ENCODE data around the gene CUEDC1.

Gene CUEDC1

DNA sequence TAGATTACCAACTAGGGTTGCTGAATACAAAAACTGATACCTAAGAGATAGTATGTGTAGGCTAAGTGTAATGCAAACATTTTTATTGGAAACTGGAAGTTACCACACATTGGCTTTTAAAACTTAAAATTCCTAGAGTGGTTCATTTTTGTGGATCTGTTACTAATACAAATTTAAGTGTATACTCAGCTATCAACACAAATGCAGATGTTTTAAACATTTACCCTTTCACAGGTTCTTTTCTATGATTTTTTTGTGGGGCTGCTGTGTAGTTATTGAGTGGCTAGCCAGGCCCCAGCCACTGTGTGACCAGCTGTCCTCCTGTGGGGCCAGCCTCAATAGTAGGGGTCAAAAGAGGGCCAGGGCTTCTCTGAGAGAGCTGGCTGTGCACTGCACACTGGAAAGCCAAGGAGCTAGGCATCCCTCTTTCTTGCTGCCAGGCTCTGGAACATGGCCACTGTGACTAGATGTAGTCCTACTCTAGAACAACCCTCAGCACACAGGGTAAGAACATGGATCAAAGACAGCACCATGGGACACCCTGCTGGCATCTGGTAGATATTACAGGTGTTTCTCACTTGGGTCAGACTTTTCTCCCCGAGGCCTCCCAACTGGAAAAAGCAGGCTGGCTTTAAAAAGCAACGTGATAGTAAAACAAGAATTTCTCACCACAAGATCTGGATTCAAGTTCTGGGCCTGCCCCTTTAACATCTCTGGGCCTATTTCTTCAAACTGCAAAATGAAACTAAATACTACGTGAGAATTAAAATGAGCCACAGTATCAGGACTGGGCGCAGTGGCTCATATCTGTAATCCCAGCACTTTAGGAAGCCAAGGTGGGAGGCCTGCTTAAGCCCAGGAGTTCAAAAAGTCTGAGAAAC is 40.1 kb upstream of the CUEDC1 start:
- Histone ChIP-seq H3K9me3 (ENCODE audit: control insufficient read depth in 2 of 2, low read length in 2 of 2) (no peaks in the 10 kb centered on the region), H3K9ac (ENCODE audit: low read depth in 1 of 2, low read length in 2 of 2) (no peak overlapping the region), H3K27me3 (ENCODE audit: control insufficient read depth in 2 of 2, insufficient read depth in 2 of 2, low read length in 2 of 2) (no peaks in the 10 kb centered on the region), H3K27ac (ENCODE audit: low read depth in 2 of 2, low read length in 2 of 2) (no peak overlapping the region), H3K4me1 (ENCODE audit: control insufficient read depth in 2 of 2, insufficient read depth in 2 of 2, low read length in 2 of 2) (peaks cover 0 to 5% of the 10 kb centered on the region in 2 donors), H3K4me3 (ENCODE audit: low read length in 2 of 2) (no peak overlapping the region), H3K36me3 (ENCODE audit: control insufficient read depth in 2 of 2, insufficient read depth in 2 of 2, low read length in 2 of 2) (peaks cover 13% of the 10 kb centered on the region in 2 donors)

DNA sequence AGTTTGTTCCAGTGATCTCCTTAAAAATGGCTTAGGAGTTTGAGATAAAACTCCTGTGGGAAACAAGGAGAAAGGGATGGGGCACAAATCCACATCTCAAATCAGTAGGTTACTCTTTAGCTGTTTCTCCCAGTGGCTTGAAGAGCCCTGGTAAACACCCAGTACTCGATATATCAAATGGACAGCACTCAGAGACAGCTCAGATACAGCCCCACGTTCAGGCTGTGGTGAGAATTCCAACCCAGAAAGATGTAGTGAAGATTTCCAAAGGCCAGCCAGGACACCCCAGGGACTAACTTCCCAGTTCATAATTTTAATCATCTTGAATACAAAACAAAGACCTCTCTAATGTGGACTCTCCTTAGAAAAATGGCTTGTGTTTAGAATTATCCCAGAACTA is 39.2 kb upstream of the CUEDC1 start:
- Histone ChIP-seq H3K9me3 (ENCODE audit: control insufficient read depth in 2 of 2, low read length in 2 of 2) (no peaks in the 10 kb centered on the region), H3K4me1 (ENCODE audit: control insufficient read depth in 2 of 2, insufficient read depth in 2 of 2, low read length in 2 of 2) (peaks cover 0 to 5% of the 10 kb centered on the region in 2 donors), H3K9ac (ENCODE audit: low read depth in 1 of 2, low read length in 2 of 2) (no peak overlapping the region), H3K27me3 (ENCODE audit: control insufficient read depth in 2 of 2, insufficient read depth in 2 of 2, low read length in 2 of 2) (no peaks in the 10 kb centered on the region), H3K4me3 (ENCODE audit: low read length in 2 of 2) (no peak overlapping the region), H3K36me3 (ENCODE audit: control insufficient read depth in 2 of 2, insufficient read depth in 2 of 2, low read length in 2 of 2) (peaks cover 10 to 11% of the 10 kb centered on the region in 2 donors), H3K27ac (ENCODE audit: low read depth in 2 of 2, low read length in 2 of 2) (no peak overlapping the region)

DNA sequence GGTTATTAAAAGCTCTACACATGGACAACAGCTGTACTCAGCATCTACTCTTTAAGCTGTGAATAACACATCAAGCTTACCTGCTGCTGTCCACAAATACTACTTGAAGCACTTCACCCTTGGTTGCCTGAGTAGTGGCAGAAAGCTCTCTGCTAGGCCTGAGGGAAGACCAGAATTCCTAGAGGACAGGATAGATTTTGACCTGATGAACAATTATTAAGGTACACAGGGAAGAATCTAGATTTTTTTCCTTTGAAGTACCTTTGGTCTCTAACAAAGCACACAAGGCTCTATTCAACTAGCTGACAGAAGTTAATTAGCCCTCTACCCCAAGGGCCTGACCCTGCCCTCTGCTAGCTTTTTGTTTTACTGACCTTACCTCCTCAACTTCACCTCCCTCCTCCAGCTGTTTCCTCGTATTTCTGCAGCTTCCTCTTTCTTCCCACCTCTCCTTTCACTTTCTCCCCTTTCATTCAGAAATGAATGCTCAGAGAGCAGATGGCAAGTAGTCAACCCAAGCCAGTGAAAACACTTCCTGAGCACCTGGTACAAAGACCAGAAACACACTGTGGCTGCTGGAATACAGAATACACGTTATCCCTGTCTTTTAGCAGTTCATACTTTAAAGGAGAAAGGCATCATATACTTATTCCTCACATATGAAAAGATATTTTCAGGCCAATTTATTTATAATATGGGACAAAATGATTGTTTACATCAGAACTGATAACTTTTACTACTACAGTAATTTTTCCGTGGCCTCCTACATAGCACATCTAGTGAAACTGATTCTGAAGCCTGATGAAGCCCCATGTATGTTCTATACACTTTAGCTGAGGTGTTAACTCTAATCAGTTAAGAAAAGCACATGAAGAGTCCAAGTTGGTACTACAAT is 38.5 kb upstream of the CUEDC1 start:
- H3K9me3 ChIP-seq (ENCODE audit: control insufficient read depth in 2 of 2, low read length in 2 of 2), result no peaks in the 10 kb centered on the region
- peaks cover 4 to 7% of the 10 kb centered on the region in 2 donors for H3K36me3 ChIP-seq (ENCODE audit: control insufficient read depth in 2 of 2, insufficient read depth in 2 of 2, low read length in 2 of 2)
- no peak overlapping the region for H3K4me3 ChIP-seq (ENCODE audit: low read length in 2 of 2)
- no peak overlapping the region for H3K9ac ChIP-seq (ENCODE audit: low read depth in 1 of 2, low read length in 2 of 2)
- H3K27ac ChIP-seq (ENCODE audit: low read depth in 2 of 2, low read length in 2 of 2), result no peak overlapping the region
- no peaks in the 10 kb centered on the region for H3K27me3 ChIP-seq (ENCODE audit: control insufficient read depth in 2 of 2, insufficient read depth in 2 of 2, low read length in 2 of 2)
- peaks cover 0 to 10% of the 10 kb centered on the region in 2 donors for H3K4me1 ChIP-seq (ENCODE audit: control insufficient read depth in 2 of 2, insufficient read depth in 2 of 2, low read length in 2 of 2)

DNA sequence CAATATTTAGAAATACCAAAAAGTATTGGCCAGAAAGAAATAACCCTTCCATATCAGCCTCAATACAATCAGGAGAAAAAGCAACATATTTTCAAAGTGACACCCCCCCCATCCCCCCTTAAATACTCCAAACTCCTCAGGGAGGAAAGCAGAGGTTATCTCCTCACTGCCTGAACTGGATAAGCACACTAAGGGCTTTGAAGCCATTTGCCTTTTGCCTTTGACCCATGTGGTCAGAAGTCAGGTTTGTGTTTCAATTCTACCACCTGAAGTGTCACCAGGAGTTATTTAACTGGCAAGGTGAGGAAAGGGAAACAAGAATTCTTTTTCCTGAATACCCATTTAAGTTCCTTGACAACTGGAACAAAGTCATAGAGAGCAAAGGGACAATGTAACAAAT is 36.3 kb upstream of the CUEDC1 start:
- peaks cover 0 to 17% of the 10 kb centered on the region in 2 donors for H3K4me1 ChIP-seq (ENCODE audit: control insufficient read depth in 2 of 2, insufficient read depth in 2 of 2, low read length in 2 of 2)
- no peaks in the 10 kb centered on the region for H3K9me3 ChIP-seq (ENCODE audit: control insufficient read depth in 2 of 2, low read length in 2 of 2)
- H3K27me3 ChIP-seq (ENCODE audit: control insufficient read depth in 2 of 2, insufficient read depth in 2 of 2, low read length in 2 of 2), result no peaks in the 10 kb centered on the region
- no peak overlapping the region for H3K4me3 ChIP-seq (ENCODE audit: low read length in 2 of 2)
- no peak overlapping the region for H3K9ac ChIP-seq (ENCODE audit: low read depth in 1 of 2, low read length in 2 of 2)
- H3K27ac ChIP-seq (ENCODE audit: low read depth in 2 of 2, low read length in 2 of 2), result no peak overlapping the region
- no peaks in the 10 kb centered on the region for H3K36me3 ChIP-seq (ENCODE audit: control insufficient read depth in 2 of 2, insufficient read depth in 2 of 2, low read length in 2 of 2)

DNA sequence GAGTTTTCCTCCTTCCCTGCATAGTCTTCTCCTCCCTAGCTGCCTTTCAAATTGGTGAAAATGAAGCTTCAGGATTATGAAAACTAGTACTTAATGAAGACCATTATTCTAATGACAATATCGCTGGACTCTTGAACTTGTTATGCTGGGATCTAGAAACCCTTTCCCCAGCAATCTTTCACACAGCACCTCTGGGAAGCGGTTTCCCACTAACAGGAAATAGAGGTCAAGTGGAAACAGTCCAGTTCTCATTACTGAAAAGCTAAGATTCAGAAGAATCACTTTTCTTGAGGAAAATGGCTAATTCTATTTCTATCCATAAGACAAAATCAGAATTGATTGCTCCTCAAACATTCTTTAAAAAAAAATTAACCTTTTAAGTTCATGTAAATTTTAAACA is 34.8 kb upstream of the CUEDC1 start:
- Histone ChIP-seq H3K4me3 (ENCODE audit: low read length in 2 of 2) (no peak overlapping the region), H3K9ac (ENCODE audit: low read depth in 1 of 2, low read length in 2 of 2) (no peak overlapping the region), H3K27me3 (ENCODE audit: control insufficient read depth in 2 of 2, insufficient read depth in 2 of 2, low read length in 2 of 2) (no peaks in the 10 kb centered on the region), H3K36me3 (ENCODE audit: control insufficient read depth in 2 of 2, insufficient read depth in 2 of 2, low read length in 2 of 2) (no peaks in the 10 kb centered on the region), H3K4me1 (ENCODE audit: control insufficient read depth in 2 of 2, insufficient read depth in 2 of 2, low read length in 2 of 2) (peaks cover 3 to 31% of the 10 kb centered on the region in 2 donors), H3K27ac (ENCODE audit: low read depth in 2 of 2, low read length in 2 of 2) (no peak overlapping the region), H3K9me3 (ENCODE audit: control insufficient read depth in 2 of 2, low read length in 2 of 2) (no peaks in the 10 kb centered on the region)

DNA sequence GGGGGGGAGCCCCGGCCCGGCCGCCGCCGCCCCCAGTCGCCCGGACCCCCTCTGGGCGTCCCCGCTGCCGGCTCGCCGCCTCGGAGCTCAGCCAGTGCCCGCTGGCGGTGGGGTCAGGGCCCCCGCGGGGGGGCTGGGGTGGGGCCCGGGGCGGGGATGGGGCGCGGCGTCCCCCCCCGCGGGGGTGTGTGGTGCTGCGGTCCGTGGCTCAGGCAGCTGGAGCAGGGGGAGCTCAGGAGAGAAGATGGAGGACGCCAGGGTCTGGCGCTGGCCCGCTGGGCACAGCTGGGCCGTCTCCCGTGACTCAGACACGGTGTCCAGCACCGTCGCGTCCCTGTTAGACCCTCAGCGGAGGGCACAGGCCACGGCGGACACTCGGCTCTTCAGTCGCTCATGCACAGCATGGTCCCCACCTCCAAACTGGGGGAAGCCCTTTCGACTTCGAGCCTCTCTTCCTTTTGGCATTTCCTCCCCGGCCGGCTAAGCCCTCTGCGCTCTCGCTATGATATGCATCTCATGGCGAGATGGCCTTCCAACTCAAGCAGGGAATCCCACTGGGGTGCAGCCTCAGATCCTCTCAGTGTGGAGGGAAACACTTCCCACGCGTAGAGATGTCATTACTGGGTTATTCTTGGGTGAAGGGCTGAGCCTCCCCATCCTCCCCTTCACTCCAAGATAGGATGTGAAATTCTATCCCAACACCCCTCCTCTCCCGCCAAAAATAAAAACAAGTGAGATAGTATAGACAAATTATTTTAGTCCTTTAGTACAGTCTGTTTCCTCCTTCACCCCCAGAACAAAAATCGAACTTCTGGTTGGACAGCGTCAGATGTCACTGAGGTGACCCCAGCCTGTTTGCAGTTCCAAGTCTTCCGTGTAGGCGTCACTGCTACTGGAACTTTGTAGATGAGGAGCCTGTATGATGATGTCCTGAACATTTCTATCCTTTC is 33.4 kb upstream of the CUEDC1 start:
- Histone ChIP-seq H3K4me1 (ENCODE audit: control insufficient read depth in 2 of 2, insufficient read depth in 2 of 2, low read length in 2 of 2) (peaks cover 10 to 34% of the 10 kb centered on the region in 2 donors), H3K9ac (ENCODE audit: low read depth in 1 of 2, low read length in 2 of 2) (peak overlapping the region; percentile 79 to 87), H3K27me3 (ENCODE audit: control insufficient read depth in 2 of 2, insufficient read depth in 2 of 2, low read length in 2 of 2) (no peaks in the 10 kb centered on the region), H3K9me3 (ENCODE audit: control insufficient read depth in 2 of 2, low read length in 2 of 2) (no peaks in the 10 kb centered on the region), H3K27ac (ENCODE audit: low read depth in 2 of 2, low read length in 2 of 2) (peak overlapping the region; percentile 91), H3K36me3 (ENCODE audit: control insufficient read depth in 2 of 2, insufficient read depth in 2 of 2, low read length in 2 of 2) (peaks cover 3 to 4% of the 10 kb centered on the region in 2 donors), H3K4me3 (ENCODE audit: low read length in 2 of 2) (peak overlapping the region; percentile 93 to 97)

DNA sequence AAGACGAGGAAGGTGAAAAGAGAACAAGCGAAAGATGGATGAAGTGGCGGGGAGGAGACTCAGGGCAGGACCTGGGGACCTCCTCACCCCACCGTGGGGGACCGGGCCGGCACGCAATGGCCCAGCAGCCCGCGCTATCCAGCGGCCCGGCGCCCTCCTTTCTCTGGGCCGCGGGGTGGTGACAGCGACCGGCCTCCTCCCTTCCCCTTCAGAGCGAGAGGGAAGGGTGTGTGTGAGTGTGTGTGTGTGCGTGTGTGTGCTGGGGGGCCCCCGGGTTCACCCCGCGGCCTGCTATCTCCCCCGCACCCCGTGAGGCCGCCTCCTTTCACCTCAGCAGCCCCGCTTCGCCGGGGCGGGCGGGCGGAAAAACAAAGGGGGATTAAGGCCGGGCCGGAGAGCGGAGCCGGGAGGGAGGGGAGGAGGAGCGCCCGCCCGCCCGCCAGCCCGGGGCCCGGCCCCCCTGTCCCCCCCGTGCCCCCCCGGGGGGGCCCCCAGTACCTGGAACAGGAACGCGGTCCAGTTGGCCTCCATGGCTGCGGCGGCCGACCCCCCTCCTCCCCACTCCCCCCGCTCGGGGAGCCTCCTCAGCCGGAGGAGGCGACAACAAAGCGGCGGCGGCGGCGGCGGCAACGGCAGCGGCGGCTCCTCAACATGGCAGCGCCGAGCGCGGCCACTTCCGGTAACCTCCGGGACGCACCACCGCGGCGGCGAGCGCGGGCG is 32.5 kb upstream of the CUEDC1 start, which contains the start of gene VEZF1:
TSS of gene VEZF1 (minus strand) at position 674 of the 720 bp plus-strand sequence. CDS start at position 531, 143 bp downstream.
- H3K9ac ChIP-seq (ENCODE audit: low read depth in 1 of 2, low read length in 2 of 2), result peak within 1 kb of the TSS; percentile 79 to 87
- H3K36me3 ChIP-seq (ENCODE audit: control insufficient read depth in 2 of 2, insufficient read depth in 2 of 2, low read length in 2 of 2), result peaks cover 3 to 8% of the 10 kb centered on the region in 2 donors
- peak within 1 kb of the TSS; percentile 93 to 97 for H3K4me3 ChIP-seq (ENCODE audit: low read length in 2 of 2)
- no peaks in the 10 kb centered on the region for H3K27me3 ChIP-seq (ENCODE audit: control insufficient read depth in 2 of 2, insufficient read depth in 2 of 2, low read length in 2 of 2)
- H3K9me3 ChIP-seq (ENCODE audit: control insufficient read depth in 2 of 2, low read length in 2 of 2), result no peaks in the 10 kb centered on the region
- peaks cover 11 to 32% of the 10 kb centered on the region in 2 donors for H3K4me1 ChIP-seq (ENCODE audit: control insufficient read depth in 2 of 2, insufficient read depth in 2 of 2, low read length in 2 of 2)
- peak within 1 kb of the TSS; percentile 91 for H3K27ac ChIP-seq (ENCODE audit: low read depth in 2 of 2, low read length in 2 of 2)

DNA sequence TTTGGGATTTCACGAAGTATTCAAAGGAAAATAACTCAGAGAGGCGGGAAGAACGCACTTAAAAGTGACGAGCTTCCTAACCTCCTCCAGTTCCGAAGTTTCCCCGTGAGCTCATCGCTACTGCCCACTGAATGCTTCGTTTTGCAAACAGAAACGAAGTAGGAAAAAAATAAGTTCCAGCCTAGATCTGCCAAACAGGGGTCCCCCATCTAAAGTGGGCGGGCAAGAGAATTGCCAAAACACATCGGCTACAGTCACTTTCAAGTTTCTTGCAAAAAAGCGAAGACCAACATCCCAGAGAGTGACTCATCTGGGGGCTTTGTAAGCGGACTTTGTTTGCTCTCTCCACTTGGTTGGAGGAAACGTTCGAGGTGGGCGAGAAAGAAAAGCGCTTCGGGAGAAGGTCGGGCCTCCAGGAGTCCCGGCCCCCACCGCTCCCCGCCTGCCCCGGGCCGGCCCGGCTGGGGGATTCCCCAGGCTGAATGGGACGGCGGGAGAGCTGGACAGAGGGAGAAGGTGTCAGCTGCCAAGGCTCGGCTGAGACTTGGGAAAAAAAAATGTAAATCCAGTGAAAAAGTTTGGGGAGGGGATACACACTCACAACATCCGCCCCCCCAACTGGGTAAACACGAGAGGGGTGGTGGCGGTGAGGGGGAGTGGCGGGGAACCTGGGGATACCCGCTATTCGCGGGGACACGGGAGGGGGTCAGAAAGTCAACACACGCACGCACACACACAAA is 31.8 kb upstream of the CUEDC1 start:
- H3K27ac ChIP-seq (ENCODE audit: low read depth in 2 of 2, low read length in 2 of 2), result peak overlapping the region; percentile 91
- H3K27me3 ChIP-seq (ENCODE audit: control insufficient read depth in 2 of 2, insufficient read depth in 2 of 2, low read length in 2 of 2), result no peaks in the 10 kb centered on the region
- peaks cover 7 to 13% of the 10 kb centered on the region in 2 donors for H3K36me3 ChIP-seq (ENCODE audit: control insufficient read depth in 2 of 2, insufficient read depth in 2 of 2, low read length in 2 of 2)
- no peaks in the 10 kb centered on the region for H3K9me3 ChIP-seq (ENCODE audit: control insufficient read depth in 2 of 2, low read length in 2 of 2)
- H3K4me1 ChIP-seq (ENCODE audit: control insufficient read depth in 2 of 2, insufficient read depth in 2 of 2, low read length in 2 of 2), result peaks cover 14 to 32% of the 10 kb centered on the region in 2 donors
- peak overlapping the region; percentile 82 to 97 for H3K4me3 ChIP-seq (ENCODE audit: low read length in 2 of 2)
- H3K9ac ChIP-seq (ENCODE audit: low read depth in 1 of 2, low read length in 2 of 2), result peak overlapping the region; percentile 78 to 82
